MM.1S (cell line): ENCODE measurements around the gene WDPCP.

Experiments
- DNase-seq: peaks from one replicate; pipeline ENCODE4 v3.0.0-alpha.2; 2015
- H2AFZ ChIP-seq: fragments of 300-600 bp; sonication (generic); 2 replicates; pipeline ENCODE4 v1.6.0; 2016; ENCODE audit warnings: antibody characterized with exemption, low read length
- H3F3A ChIP-seq: fragments of 300-600 bp; sonication (generic); 2 replicates; pipeline ENCODE4 v1.6.1; 2016; ENCODE audit warnings: mild to moderate bottlenecking, antibody characterized with exemption, low read length, moderate library complexity, mixed read lengths; ENCODE audit not compliant: insufficient read depth
- H3K27ac ChIP-seq: fragments of 300-600 bp; sonication (generic); 2 replicates; pipeline ENCODE4 v1.5.1; 2016; ENCODE audit warnings: mild to moderate bottlenecking, low read length
- H3K27me3 ChIP-seq: fragments of 300-600 bp; sonication (generic); replicated peaks from 2 replicates; pipeline ENCODE4 v1.6.0; 2016; ENCODE audit warnings: low read length; ENCODE audit not compliant: insufficient read depth
- H3K36me3 ChIP-seq: fragments of 300-600 bp; sonication (generic); replicated peaks from 2 replicates; pipeline ENCODE4 v1.6.1; 2016; ENCODE audit warnings: mild to moderate bottlenecking, low read length, mixed read lengths; ENCODE audit not compliant: insufficient read depth
- H3K4me1 ChIP-seq: fragments of 300-600 bp; sonication (generic); 2 replicates; pipeline ENCODE4 v1.6.1; 2016; ENCODE audit warnings: low read length, mixed read lengths
- H3K4me2 ChIP-seq: fragments of 300-600 bp; sonication (generic); 2 replicates; pipeline ENCODE4 v1.6.0; 2016; ENCODE audit warnings: low read depth, low read length
- H3K4me3 ChIP-seq: fragments of 300-600 bp; sonication (generic); 2 replicates; pipeline ENCODE4 v1.5.1; 2016; ENCODE audit warnings: low read length, mixed read lengths
- H3K79me2 ChIP-seq: fragments of 300-600 bp; sonication (generic); 2 replicates; pipeline ENCODE4 v1.6.1; 2016; ENCODE audit warnings: mixed run types, low read length, mixed read lengths
- H3K9ac ChIP-seq: fragments of 300-600 bp; sonication (generic); 2 replicates; pipeline ENCODE4 v1.6.1; 2016; ENCODE audit warnings: low read length, mixed read lengths
- H3K9me2 ChIP-seq: fragments of 300-600 bp; sonication (generic); replicated peaks from 2 replicates; pipeline ENCODE4 v1.6.1; 2016; ENCODE audit warnings: mild to moderate bottlenecking, low read length, mixed read lengths; ENCODE audit not compliant: insufficient read depth
- H3K9me3 ChIP-seq: fragments of 300-600 bp; sonication (generic); replicated peaks from 2 replicates; pipeline ENCODE4 v1.6.1; 2016; ENCODE audit warnings: mild to moderate bottlenecking, low read length, mixed read lengths; ENCODE audit not compliant: insufficient read depth
- H4K20me1 ChIP-seq: fragments of 300-600 bp; sonication (generic); 2 replicates; pipeline ENCODE4 v1.6.1; 2016; ENCODE audit warnings: mild to moderate bottlenecking, low read length, moderate library complexity, mixed read lengths; ENCODE audit not compliant: insufficient read depth
- EZH2 ChIP-seq: fragments of 300-600 bp; sonication (generic); optimal IDR thresholded peaks from 2 replicates; pipeline ENCODE3; 2017; ENCODE audit warnings: low read depth, mild to moderate bottlenecking, antibody characterized with exemption, low read length, mixed read lengths
- EZH2phosphoT487 ChIP-seq: fragments of 300-600 bp; sonication (generic); IDR thresholded peaks from 2 replicates; pipeline ENCODE4 v1.6.1; 2018; ENCODE audit warnings: antibody characterized with exemption, low read length
- TF ChIP-seq, protein P1 (sequence below): fragments of 300-600 bp; sonication (generic); IDR thresholded peaks from 2 replicates; pipeline ENCODE4 v1.5.1; 2016; ENCODE audit warnings: antibody characterized with exemption, low read length, mixed read lengths

The WDPCP gene

DNA sequence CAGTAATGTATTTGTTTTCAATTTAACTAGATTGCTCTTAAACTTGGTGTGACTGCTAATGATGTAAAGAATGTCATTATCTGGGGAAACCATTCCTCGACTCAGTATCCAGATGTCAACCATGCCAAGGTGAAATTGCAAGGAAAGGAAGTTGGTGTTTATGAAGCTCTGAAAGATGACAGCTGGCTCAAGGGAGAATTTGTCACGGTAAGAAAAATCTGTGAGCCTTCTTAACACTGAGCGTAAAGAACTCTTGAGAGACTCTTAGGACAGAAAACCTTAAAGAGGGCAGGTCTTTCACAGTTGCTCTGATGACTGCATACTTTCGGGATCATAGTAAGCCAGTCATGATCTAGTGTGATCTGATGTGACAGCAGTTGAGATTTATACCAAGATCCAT is 16.4 kb upstream of the WDPCP start:
- DNase-seq, result no peak
- H3K9me3 ChIP-seq, result no peaks in the 10 kb centered on the region
- TF ChIP-seq EZH2 (no peak), EZH2phosphoT487 (no peak)
- TF ChIP-seq, protein P1, sequence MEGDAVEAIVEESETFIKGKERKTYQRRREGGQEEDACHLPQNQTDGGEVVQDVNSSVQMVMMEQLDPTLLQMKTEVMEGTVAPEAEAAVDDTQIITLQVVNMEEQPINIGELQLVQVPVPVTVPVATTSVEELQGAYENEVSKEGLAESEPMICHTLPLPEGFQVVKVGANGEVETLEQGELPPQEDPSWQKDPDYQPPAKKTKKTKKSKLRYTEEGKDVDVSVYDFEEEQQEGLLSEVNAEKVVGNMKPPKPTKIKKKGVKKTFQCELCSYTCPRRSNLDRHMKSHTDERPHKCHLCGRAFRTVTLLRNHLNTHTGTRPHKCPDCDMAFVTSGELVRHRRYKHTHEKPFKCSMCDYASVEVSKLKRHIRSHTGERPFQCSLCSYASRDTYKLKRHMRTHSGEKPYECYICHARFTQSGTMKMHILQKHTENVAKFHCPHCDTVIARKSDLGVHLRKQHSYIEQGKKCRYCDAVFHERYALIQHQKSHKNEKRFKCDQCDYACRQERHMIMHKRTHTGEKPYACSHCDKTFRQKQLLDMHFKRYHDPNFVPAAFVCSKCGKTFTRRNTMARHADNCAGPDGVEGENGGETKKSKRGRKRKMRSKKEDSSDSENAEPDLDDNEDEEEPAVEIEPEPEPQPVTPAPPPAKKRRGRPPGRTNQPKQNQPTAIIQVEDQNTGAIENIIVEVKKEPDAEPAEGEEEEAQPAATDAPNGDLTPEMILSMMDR, result no peak
- H4K20me1 ChIP-seq, result no peaks in the 10 kb centered on the region
- H3K9me2 ChIP-seq, result no peaks in the 10 kb centered on the region
- no peaks in the 10 kb centered on the region for H3K79me2 ChIP-seq
- H3K9ac ChIP-seq, result no peak overlapping the region
- no peak overlapping the region for H3K27ac ChIP-seq
- no peaks in the 10 kb centered on the region for H3K4me1 ChIP-seq
- H3K4me2 ChIP-seq, result no peak overlapping the region
- H2AFZ ChIP-seq, result no peak overlapping the region
- no peak overlapping the region for H3K4me3 ChIP-seq
- peaks cover 21% of the 10 kb centered on the region; the same call in 1 of the 2 replicates for H3K36me3 ChIP-seq
- no peaks in the 10 kb centered on the region for H3K27me3 ChIP-seq
- H3F3A ChIP-seq, result no peaks in the 10 kb centered on the region; the same call in 1 of the 2 replicates

DNA sequence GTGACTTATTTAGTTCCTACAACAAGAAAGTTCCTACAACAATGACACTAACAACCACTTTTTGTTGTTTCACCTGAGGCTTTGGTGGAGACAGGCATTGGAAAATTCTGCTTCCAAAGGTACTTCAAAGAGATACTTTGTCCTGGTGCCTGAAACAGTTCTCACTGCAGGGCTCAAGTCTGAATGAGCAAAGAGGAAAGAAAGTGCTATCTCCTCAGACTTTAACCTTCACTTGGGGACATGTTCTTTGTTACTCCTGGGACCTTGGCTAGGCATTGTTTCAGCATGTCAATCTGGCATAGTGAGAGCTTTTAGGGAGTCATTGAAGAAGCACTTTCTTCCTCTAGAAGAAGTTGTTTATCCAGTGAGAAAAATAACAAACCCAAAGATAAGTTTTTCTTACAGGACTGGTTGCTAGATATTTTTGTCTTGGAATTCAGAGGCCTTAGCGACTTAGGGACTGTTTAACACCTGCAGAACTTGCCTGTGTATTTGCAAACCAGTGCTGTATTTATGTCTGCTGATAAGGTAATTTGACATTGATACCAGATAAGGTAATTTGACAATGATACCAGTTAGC is 12.7 kb upstream of the WDPCP start:
- Histone ChIP-seq H3K9me3 (no peaks in the 10 kb centered on the region), H3K9ac (no peak overlapping the region), H3K27me3 (no peaks in the 10 kb centered on the region), H3K4me2 (no peak overlapping the region), H2AFZ (no peak overlapping the region), H3K36me3 (peaks cover 26% of the 10 kb centered on the region; the same call in 1 of the 2 replicates), H3K27ac (no peak overlapping the region), H3K4me3 (no peak overlapping the region), H3K4me1 (no peaks in the 10 kb centered on the region), H3K79me2 (peaks cover 19% of the 10 kb centered on the region), H3K9me2 (no peaks in the 10 kb centered on the region), H4K20me1 (no peaks in the 10 kb centered on the region), H3F3A (no peaks in the 10 kb centered on the region)
- no peak for DNase-seq
- TF ChIP-seq, protein P1, result no peak
- TF ChIP-seq EZH2, result no peak
- TF ChIP-seq EZH2phosphoT487, result no peak

DNA sequence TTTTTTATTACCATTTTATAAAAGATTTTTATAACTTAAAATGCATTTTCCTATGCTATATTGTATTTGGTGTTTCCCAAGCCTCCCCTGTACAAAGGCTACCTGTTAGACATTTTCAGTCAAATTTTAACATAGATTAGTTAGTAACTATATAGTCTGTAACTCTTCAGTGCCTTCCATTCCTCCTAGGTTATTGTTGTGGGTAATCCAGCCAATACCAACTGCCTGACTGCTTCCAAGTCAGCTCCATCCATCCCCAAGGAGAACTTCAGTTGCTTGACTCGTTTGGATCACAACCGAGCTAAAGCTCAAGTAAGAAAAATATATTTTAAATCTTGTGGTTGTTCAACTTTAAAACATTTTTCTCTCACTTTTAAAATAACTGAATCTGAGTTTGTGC is 10.7 kb upstream of the WDPCP start:
- no peaks in the 10 kb centered on the region for H3F3A ChIP-seq
- TF ChIP-seq, protein P1, result no peak
- TF ChIP-seq EZH2phosphoT487 (no peak), EZH2 (no peak)
- H3K27ac ChIP-seq, result no peak overlapping the region
- no peak overlapping the region for H3K4me2 ChIP-seq
- no peaks in the 10 kb centered on the region for H3K9me2 ChIP-seq
- no peak overlapping the region for H3K9ac ChIP-seq
- H2AFZ ChIP-seq, result no peak overlapping the region
- H3K79me2 ChIP-seq, result peaks cover 38% of the 10 kb centered on the region
- H3K9me3 ChIP-seq, result no peaks in the 10 kb centered on the region
- DNase-seq, result no peak
- H4K20me1 ChIP-seq, result no peaks in the 10 kb centered on the region; the same call in 1 of the 2 replicates
- no peaks in the 10 kb centered on the region for H3K4me1 ChIP-seq
- H3K27me3 ChIP-seq, result no peaks in the 10 kb centered on the region
- peaks cover 21% of the 10 kb centered on the region; the same call in 1 of the 2 replicates for H3K36me3 ChIP-seq
- no peak overlapping the region for H3K4me3 ChIP-seq
